Pancreas (tissue), 10 donors: Measurements from ENCODE around the gene URB1. TPM values are rescaled to one million over a fixed set of nuclear protein-coding genes. Genes with fewer than 3 reads are reported as not detected.
A peak's percentile ranks its signal among the peaks of the same experiment; 100 is the strongest.

ENCODE experiments used
- ATAC-seq, 4 donors: fragments of 200-7000 bp; cut with Tn5 transposase; one replicate each; pipeline versions ENCODE4 v1.8.0 to v1.9.1; 2020; ENCODE audit warnings: mild to moderate bottlenecking in 4 of 4, moderate library complexity in 4 of 4
- DNase-seq, 6 donors: peaks; one replicate each; pipeline ENCODE4 v3.0.0-alpha.2; 2020
- FAIRE-seq: peaks from 2 replicates; lab custom pipeline; 2012; peaks lifted over from hg19 to GRCh38; lab: Jason Lieb, UNC
- H3K27ac ChIP-seq, 4 donors: fragments of 200-600 bp; sonication (generic); 1 replicate in 3 of 4; 2 replicates in 1 of 4; pipeline versions ENCODE4 v1.5.0 to v1.8.0; 2020
- H3K27me3 ChIP-seq, 4 donors: fragments of 200-600 bp; one replicate each; pipeline ENCODE4 v1.8.0; 2021
- H3K36me3 ChIP-seq, 3 donors: fragments of 200-600 bp; sonication (generic) in 1 of 3; one replicate each; pipeline versions ENCODE4 v1.5.0 to v1.8.0; 2020 to 2021
- H3K4me1 ChIP-seq, 3 donors: fragments of 200-600 bp; one replicate each; pipeline ENCODE4 v1.8.0; 2021
- H3K4me3 ChIP-seq, 4 donors: fragments of 200-600 bp; sonication (generic) in 2 of 4; one replicate each; pipeline versions ENCODE4 v1.5.0 to v1.8.0; 2020 to 2021
- H3K9me3 ChIP-seq, 4 donors: fragments of 200-600 bp; one replicate each; pipeline ENCODE4 v1.8.0; 2021
- WGBS, 2 donors: extraction: QIAGEN DNeasy Blood & Tissue Kit; methylation state at CpG; one replicate each; pipeline ENCODE4 v1.1.7; 2013; 5-methylcytosine and 5-hydroxymethylcytosine counted together
- intact Hi-C, 3 donors: fragments of 100-400 bp; cut with DNase I; formaldehyde crosslinking; loops; one replicate each; pipeline versions ENCODE4 v1.11.1 to v1.14.2; 2022
- polyA plus RNA-seq, 2 donors: library from polyadenylated mRNA; stranded (reverse); fragments of 200-250 nt; gene quantifications; one replicate each; pipeline ENCODE4 v1.2.3, GENCODE V29; 2013
- total RNA-seq, 6 donors: library from RNA; stranded (reverse); fragmentation: NEBNext Ultra II Directional in 4 of 6; extraction: Animal tissue kit (Norgen Biotek cat#: 25700) in 4 of 6; gene quantifications; one replicate each; pipeline versions ENCODE4 v1.2.1 to v1.2.4, GENCODE V29; 2021 to 2023
- TF ChIP-seq, protein P1 (sequence below), 4 donors: fragments of 200-600 bp; sonication (generic) in 3 of 4; IDR thresholded peaks; one replicate each; pipeline versions ENCODE4 v1.5.0 to v1.8.0; 2021; ENCODE audit warnings: antibody characterized with exemption in 4 of 4
- donor health status: healthy with polysubstance abuse.
- donor health status: DM: no; HTN: no; CAD: no; lungs with moderate emphysema.
- donor health status: DM: no; HTN: no; CAD: no.
- donor health status: control.
- donor health status: control.
- donor health status: Bipolar disorder and iron deficiency.
- donor health status: DM: yes; HTN: yes; CAD: no.
- donor health status: DM: no; HTN: no; CAD: no.
- donor health status: DM: no; HTN: no; CAD: no.
- donor health status: DM: yes; HTN: yes; CAD: no.

URB1 gene
- total and polyA plus RNA-seq, 8 donors, result 2.9 to 11.0 (median 7.3) TPM

DNA sequence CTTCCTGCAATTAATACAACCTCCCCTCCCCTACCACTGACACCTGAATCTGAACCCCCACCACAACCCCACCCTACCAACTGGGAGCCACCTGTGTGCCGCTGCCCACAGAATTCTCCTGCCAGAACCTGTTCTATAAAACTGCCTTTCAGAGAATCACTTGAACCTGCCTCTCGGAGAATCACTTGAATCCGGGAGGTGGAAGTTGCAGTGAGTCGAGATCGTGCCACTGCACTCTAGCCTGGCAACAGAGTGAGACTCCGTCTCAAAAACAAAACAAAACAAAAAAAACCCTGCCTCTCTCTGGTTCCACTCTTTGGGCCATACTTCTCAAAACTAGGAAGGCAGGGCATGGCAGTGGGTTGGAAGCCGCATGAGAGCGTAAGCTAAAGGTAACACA lies 5.7 kb downstream of the URB1 start:
- 91 to 92% methylated on average over 8 of the region's 8 CpGs for WGBS, 2 donors
- Histone ChIP-seq H3K27ac (no peak overlapping the region), H3K4me3 (no peak overlapping the region), H3K27me3 (no peaks in the 10 kb centered on the region), H3K4me1 (peaks cover 6 to 13% (median 7%) of the 10 kb centered on the region in 3 donors), H3K9me3 (no peaks in the 10 kb centered on the region), H3K36me3 (peaks cover 0 to 17% (median 8%) of the 10 kb centered on the region in 3 donors)
- no peak for FAIRE-seq
- ATAC-seq, result no peak
- intact Hi-C loops, result no loop called here
- no peak for DNase-seq
- TF ChIP-seq, protein P1, sequence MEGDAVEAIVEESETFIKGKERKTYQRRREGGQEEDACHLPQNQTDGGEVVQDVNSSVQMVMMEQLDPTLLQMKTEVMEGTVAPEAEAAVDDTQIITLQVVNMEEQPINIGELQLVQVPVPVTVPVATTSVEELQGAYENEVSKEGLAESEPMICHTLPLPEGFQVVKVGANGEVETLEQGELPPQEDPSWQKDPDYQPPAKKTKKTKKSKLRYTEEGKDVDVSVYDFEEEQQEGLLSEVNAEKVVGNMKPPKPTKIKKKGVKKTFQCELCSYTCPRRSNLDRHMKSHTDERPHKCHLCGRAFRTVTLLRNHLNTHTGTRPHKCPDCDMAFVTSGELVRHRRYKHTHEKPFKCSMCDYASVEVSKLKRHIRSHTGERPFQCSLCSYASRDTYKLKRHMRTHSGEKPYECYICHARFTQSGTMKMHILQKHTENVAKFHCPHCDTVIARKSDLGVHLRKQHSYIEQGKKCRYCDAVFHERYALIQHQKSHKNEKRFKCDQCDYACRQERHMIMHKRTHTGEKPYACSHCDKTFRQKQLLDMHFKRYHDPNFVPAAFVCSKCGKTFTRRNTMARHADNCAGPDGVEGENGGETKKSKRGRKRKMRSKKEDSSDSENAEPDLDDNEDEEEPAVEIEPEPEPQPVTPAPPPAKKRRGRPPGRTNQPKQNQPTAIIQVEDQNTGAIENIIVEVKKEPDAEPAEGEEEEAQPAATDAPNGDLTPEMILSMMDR (IDR thresholded peaks at IDR 0.05), result no peak

GRCh38 chr21:32386195-32386870 lies 6.5 kb downstream of the URB1 start:
- Histone ChIP-seq H3K27ac (peak overlapping the region in 1 of 4 donors; percentile 26), H3K4me1 (peaks cover 0 to 5% (median 0%) of the 10 kb centered on the region in 3 donors), H3K36me3 (peaks cover 0 to 17% (median 8%) of the 10 kb centered on the region in 3 donors), H3K27me3 (no peaks in the 10 kb centered on the region), H3K4me3 (no peak overlapping the region), H3K9me3 (no peaks in the 10 kb centered on the region)
- TF ChIP-seq, protein P1 (IDR thresholded peaks at IDR 0.05), result no peak
- DNase-seq (peak in 2 of 6 donors; percentile 27 to 29), ATAC-seq (peak; percentile 53 to 75 (median 70)), FAIRE-seq (no peak)
- intact Hi-C loops, result no loop called here
- WGBS, 2 donors, result 37 to 39% methylated on average over 6 of the region's 6 CpGs

DNA sequence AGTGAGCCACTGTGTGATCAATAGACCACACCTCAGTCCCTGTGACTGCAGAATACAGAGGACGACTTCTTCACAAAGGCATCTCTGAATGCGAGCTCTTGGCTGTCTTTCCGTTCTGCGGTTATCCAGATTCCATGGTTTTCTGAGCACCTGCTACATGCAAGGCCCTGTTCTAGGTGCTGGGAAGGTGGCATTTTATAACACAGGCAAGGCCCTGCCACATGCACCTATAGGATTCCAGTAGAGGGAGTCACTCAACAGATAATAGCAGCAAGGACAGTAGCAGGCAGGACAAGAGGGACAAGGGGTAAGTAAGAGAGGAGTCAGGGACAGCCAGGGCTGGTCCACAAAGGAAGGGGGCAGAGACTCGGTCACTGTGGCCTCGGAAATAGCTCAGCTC lies 9.0 kb downstream of the URB1 start:
- no peak overlapping the region for H3K27ac ChIP-seq
- peaks cover 0 to 3% (median 0%) of the 10 kb centered on the region in 3 donors for H3K4me1 ChIP-seq
- peaks cover 0 to 17% (median 8%) of the 10 kb centered on the region in 3 donors for H3K36me3 ChIP-seq
- no peaks in the 10 kb centered on the region for H3K27me3 ChIP-seq
- no peak overlapping the region for H3K4me3 ChIP-seq
- no peak for DNase-seq
- ATAC-seq, result no peak
- no peaks in the 10 kb centered on the region for H3K9me3 ChIP-seq
- intact Hi-C loops, result no loop called here
- 88 to 92% methylated on average over 6 of the region's 6 CpGs for WGBS, 2 donors
- TF ChIP-seq, protein P1 (IDR thresholded peaks at IDR 0.05), result no peak
- FAIRE-seq, result no peak

GRCh38 chr21:32382108-32382644 lies 10.6 kb downstream of the URB1 start:
- H3K4me1 ChIP-seq, result peaks cover 0 to 3% (median 0%) of the 10 kb centered on the region in 3 donors
- H3K4me3 ChIP-seq, result no peak overlapping the region
- H3K27ac ChIP-seq, result no peak overlapping the region
- no peaks in the 10 kb centered on the region for H3K27me3 ChIP-seq
- TF ChIP-seq, protein P1 (IDR thresholded peaks at IDR 0.05), result no peak
- FAIRE-seq (no peak), DNase-seq (no peak), ATAC-seq (peak in 2 of 4 donors; percentile 26 to 42)
- intact Hi-C loops, result no loop called here
- H3K36me3 ChIP-seq, result peaks cover 0 to 17% (median 8%) of the 10 kb centered on the region in 3 donors
- 63% methylated on average over 10 of the region's 10 CpGs for WGBS, 2 donors
- no peaks in the 10 kb centered on the region for H3K9me3 ChIP-seq

GRCh38 chr21:32381571-32381970 lies 11.2 kb downstream of the URB1 start:
- 83 to 84% methylated on average over 6 of the region's 6 CpGs for WGBS, 2 donors
- FAIRE-seq (no peak), ATAC-seq (no peak), DNase-seq (no peak)
- Histone ChIP-seq H3K36me3 (peaks cover 0 to 17% (median 8%) of the 10 kb centered on the region in 3 donors), H3K27me3 (no peaks in the 10 kb centered on the region), H3K4me1 (peaks cover 0 to under 1% (median 0%) of the 10 kb centered on the region in 3 donors), H3K27ac (no peak overlapping the region), H3K4me3 (no peak overlapping the region), H3K9me3 (no peaks in the 10 kb centered on the region)
- TF ChIP-seq, protein P1 (IDR thresholded peaks at IDR 0.05), result no peak
- intact Hi-C loops, result no loop called here
